Panc1 (cell line): Measurements from ENCODE around the gene MYLK2. TPM values are rescaled to one million over a fixed set of nuclear protein-coding genes. Genes with fewer than 3 reads are reported as not detected.

ENCODE experiments used
- ATAC-seq: fragments of 200-7000 bp; cut with Tn5 transposase; 2 replicates; pipeline ENCODE4 v1.9.1; 2020; ENCODE audit warnings: mild to moderate bottlenecking, moderate library complexity
- BruUV-seq: library from RNA; stranded (reverse); fragments of 400-500 nt; replicated peaks from 2 replicates; lab custom pipeline; 2021; lab: Mats Ljungman, UMichigan
- CTCF ChIA-PET: fragments of 300-600 bp; sonication (Branson Sonifier 250); formaldehyde crosslinking; loops from one replicate; lab custom pipeline; 2022; ENCODE audit warnings: antibody characterized with exemption; lab: Charles Lee
- POLR2A ChIA-PET: fragments of 300-600 bp; sonication (Branson Sonifier 250); formaldehyde crosslinking; loops from one replicate; lab custom pipeline; 2022; ENCODE audit warnings: antibody characterized with exemption; lab: Charles Lee
- DNase-seq: peaks from one replicate; pipeline ENCODE4 v3.0.0-alpha.2; 2010; ENCODE audit warnings: low read depth, low spot score
- H3K27ac ChIP-seq: 2 replicates; pipeline ENCODE4 v1.5.1; 2011; ENCODE audit warnings: mild to moderate bottlenecking, low read length, inconsistent platforms
- H3K27me3 ChIP-seq: fragments of 200-500 bp; sonication (Bioruptor generic); 2 replicates; pipeline ENCODE4 v1.6.0; 2014; ENCODE audit warnings: low read length, inconsistent platforms; ENCODE audit not compliant: control insufficient read depth, insufficient read depth
- H3K36me3 ChIP-seq: fragments of 200-500 bp; sonication (Bioruptor generic); 2 replicates; pipeline ENCODE4 v1.5.1; 2014; ENCODE audit warnings: inconsistent platforms, mild to moderate bottlenecking, low read length, moderate library complexity; ENCODE audit not compliant: control insufficient read depth, insufficient read depth
- H3K4me1 ChIP-seq: 2 replicates; pipeline ENCODE4 v1.5.1; 2011; ENCODE audit warnings: inconsistent platforms, mild to moderate bottlenecking, low read length, moderate library complexity; ENCODE audit not compliant: control insufficient read depth, insufficient read depth
- H3K4me3 ChIP-seq, 2 experiments: 2 replicates each; pipeline ENCODE4 v1.5.1; 2011 to 2012; ENCODE audit warnings: low read depth in 2 of 2, low read length in 2 of 2, mild to moderate bottlenecking in 2 of 2, inconsistent platforms in 1 of 2, moderate library complexity in 1 of 2
- H3K9me3 ChIP-seq: fragments of 200-500 bp; sonication (Bioruptor generic); 2 replicates; pipeline ENCODE4 v1.5.1; 2014; ENCODE audit warnings: low read depth, mild to moderate bottlenecking, inconsistent platforms, low read length, moderate library complexity; ENCODE audit not compliant: control insufficient read depth, insufficient read depth
- POLR2AphosphoS5 ChIP-seq: IDR thresholded peaks from 2 replicates; pipeline ENCODE4 v1.6.1; 2012; ENCODE audit warnings: mild to moderate bottlenecking, low read depth, low read length, moderate library complexity
- SIN3A ChIP-seq: IDR thresholded peaks from 2 replicates; pipeline ENCODE4 v1.6.1; 2012; ENCODE audit warnings: low read depth, mild to moderate bottlenecking, low read length, moderate library complexity, borderline replicate concordance; ENCODE audit not compliant: insufficient read depth
- TCF7L2 ChIP-seq: IDR thresholded peaks from 2 replicates; pipeline ENCODE4 v1.6.1; 2011; ENCODE audit warnings: mild to moderate bottlenecking, low read depth, low read length, inconsistent platforms
- in situ Hi-C: cut with HindIII; loops from 2 replicates; pipeline ENCODE4 v1.10.0; 2016; ENCODE audit warnings: low sequenced_read_pairs, low pct_unique_long_range_greater_than_20kb
- intact Hi-C: fragments of 100-400 bp; cut with micrococcal nuclease; formaldehyde crosslinking; loops from one replicate; pipeline ENCODE4 v1.10.0; 2022; ENCODE audit not compliant: unreplicated experiment
- total RNA-seq: library from RNA; stranded (reverse); gene quantifications from one replicate; pipeline ENCODE4 v1.2.1, GENCODE V29; 2021; ENCODE audit not compliant: unreplicated experiment
- TF ChIP-seq, protein P1 (sequence below), 2 experiments: IDR thresholded peaks; 2 replicates each; pipeline ENCODE4 v1.6.1; 2011 to 2012; ENCODE audit warnings: low read depth in 2 of 2, control low read depth in 1 of 2, low read length in 1 of 2, mild to moderate bottlenecking in 1 of 2, moderate library complexity in 1 of 2; ENCODE audit not compliant: insufficient read depth in 1 of 2
- TF ChIP-seq, protein P2 (sequence below): fragments of 450-650 bp; IDR thresholded peaks from 2 replicates; pipeline ENCODE4 v1.5.1; 2017; ENCODE audit warnings: mild to moderate bottlenecking

The MYLK2 gene
- total RNA-seq, 1 experiment from 2014 or later = 0.87 TPM

DNA sequence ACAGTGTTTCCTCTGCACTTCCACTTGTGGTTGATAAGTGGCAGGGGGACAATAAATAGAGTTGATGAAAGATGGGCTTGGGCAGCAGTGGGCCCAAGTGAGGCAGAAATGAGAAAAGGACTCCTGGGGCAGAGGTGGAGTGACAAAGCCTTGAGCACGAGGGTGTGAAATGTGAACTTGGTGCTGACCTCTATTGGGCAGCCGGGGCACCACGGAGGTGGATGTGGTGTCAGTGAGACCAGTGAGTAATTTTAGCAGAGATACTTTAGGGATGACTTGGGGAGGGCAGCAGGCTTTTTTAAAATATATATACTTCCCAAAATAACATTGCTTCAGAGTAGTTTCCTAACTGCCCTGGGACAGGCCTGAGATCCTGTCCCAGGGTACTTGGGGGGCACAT is 30.6 kb upstream of the MYLK2 start:
- ChIA-PET POLR2A (interaction anchor here (0.6 kb wide), 1 partner anchor 18 kb away, joined by 6 read pairs; no protein-coding TSS in a partner anchor), CTCF (no interaction called here)
- no TSS peak for BruUV-seq
- intact Hi-C loops (no loop called here), in situ Hi-C loops (no loop called here)
- TF ChIP-seq POLR2AphosphoS5 (no peak), SIN3A (no peak), TCF7L2 (no peak)
- TF ChIP-seq, protein P1, sequence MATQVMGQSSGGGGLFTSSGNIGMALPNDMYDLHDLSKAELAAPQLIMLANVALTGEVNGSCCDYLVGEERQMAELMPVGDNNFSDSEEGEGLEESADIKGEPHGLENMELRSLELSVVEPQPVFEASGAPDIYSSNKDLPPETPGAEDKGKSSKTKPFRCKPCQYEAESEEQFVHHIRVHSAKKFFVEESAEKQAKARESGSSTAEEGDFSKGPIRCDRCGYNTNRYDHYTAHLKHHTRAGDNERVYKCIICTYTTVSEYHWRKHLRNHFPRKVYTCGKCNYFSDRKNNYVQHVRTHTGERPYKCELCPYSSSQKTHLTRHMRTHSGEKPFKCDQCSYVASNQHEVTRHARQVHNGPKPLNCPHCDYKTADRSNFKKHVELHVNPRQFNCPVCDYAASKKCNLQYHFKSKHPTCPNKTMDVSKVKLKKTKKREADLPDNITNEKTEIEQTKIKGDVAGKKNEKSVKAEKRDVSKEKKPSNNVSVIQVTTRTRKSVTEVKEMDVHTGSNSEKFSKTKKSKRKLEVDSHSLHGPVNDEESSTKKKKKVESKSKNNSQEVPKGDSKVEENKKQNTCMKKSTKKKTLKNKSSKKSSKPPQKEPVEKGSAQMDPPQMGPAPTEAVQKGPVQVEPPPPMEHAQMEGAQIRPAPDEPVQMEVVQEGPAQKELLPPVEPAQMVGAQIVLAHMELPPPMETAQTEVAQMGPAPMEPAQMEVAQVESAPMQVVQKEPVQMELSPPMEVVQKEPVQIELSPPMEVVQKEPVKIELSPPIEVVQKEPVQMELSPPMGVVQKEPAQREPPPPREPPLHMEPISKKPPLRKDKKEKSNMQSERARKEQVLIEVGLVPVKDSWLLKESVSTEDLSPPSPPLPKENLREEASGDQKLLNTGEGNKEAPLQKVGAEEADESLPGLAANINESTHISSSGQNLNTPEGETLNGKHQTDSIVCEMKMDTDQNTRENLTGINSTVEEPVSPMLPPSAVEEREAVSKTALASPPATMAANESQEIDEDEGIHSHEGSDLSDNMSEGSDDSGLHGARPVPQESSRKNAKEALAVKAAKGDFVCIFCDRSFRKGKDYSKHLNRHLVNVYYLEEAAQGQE (IDR thresholded peaks at IDR 0.05; ENCODE audit: insufficient read depth in 1 of 2, low read depth in 2 of 2, low read length in 1 of 2) = no peak
- TF ChIP-seq, protein P2, sequence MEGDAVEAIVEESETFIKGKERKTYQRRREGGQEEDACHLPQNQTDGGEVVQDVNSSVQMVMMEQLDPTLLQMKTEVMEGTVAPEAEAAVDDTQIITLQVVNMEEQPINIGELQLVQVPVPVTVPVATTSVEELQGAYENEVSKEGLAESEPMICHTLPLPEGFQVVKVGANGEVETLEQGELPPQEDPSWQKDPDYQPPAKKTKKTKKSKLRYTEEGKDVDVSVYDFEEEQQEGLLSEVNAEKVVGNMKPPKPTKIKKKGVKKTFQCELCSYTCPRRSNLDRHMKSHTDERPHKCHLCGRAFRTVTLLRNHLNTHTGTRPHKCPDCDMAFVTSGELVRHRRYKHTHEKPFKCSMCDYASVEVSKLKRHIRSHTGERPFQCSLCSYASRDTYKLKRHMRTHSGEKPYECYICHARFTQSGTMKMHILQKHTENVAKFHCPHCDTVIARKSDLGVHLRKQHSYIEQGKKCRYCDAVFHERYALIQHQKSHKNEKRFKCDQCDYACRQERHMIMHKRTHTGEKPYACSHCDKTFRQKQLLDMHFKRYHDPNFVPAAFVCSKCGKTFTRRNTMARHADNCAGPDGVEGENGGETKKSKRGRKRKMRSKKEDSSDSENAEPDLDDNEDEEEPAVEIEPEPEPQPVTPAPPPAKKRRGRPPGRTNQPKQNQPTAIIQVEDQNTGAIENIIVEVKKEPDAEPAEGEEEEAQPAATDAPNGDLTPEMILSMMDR = peak; percentile 64
- Histone ChIP-seq H3K4me1 (no peaks in the 10 kb centered on the region), H3K27ac (no peak overlapping the region), H3K27me3 (no peaks in the 10 kb centered on the region), H3K9me3 (no peaks in the 10 kb centered on the region), H3K36me3 (peaks cover 80% of the 10 kb centered on the region), H3K4me3 (no peak overlapping the region)
- no peak for DNase-seq
- peak; percentile 72 for ATAC-seq

DNA sequence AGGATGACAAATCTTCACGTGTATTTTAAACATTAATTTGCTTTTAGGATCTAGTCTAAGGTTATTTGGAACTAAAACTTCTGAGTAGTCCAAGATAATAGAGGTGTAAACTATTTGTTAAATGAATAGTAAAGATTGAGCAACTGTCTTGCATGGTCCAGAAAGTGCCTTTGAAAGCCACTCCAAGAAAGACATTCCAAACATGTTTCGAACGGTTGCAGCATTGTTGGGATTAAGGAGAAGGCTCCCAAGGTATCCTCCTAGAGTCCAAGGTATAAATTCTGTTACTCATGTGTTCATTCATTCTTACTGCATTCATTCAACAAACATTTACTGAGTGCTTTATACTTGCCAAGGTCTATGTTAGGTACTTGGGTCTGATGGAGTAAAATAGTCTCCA is 28.8 kb upstream of the MYLK2 start:
- DNase-seq (no peak), ATAC-seq (no peak)
- peaks cover 74% of the 10 kb centered on the region for H3K36me3 ChIP-seq
- TF ChIP-seq, protein P2 = no peak
- TF ChIP-seq SIN3A = no peak
- no peak for TF ChIP-seq TCF7L2
- TF ChIP-seq, protein P1 (IDR thresholded peaks at IDR 0.05; ENCODE audit: insufficient read depth in 1 of 2, low read depth in 2 of 2, low read length in 1 of 2) = no peak
- TF ChIP-seq POLR2AphosphoS5 = peak; percentile 10; the same call in 1 of the 2 replicates
- in situ Hi-C loops = no loop called here
- H3K27ac ChIP-seq = no peak overlapping the region
- ChIA-PET POLR2A (no interaction called here), CTCF (no interaction called here)
- H3K4me1 ChIP-seq = no peaks in the 10 kb centered on the region
- no peak overlapping the region for H3K4me3 ChIP-seq
- intact Hi-C loops = no loop called here
- BruUV-seq = no TSS peak
- H3K9me3 ChIP-seq = no peaks in the 10 kb centered on the region
- H3K27me3 ChIP-seq = no peaks in the 10 kb centered on the region
